HG02852 (cell line): ENCODE data around the gene PPP1R12C.

Experiments used
- ATAC-seq: cut with Tn5 transposase; IDR thresholded peaks from one replicate; pipeline ENCODE4 v1.9.1; 2021; ENCODE audit warnings: mild to moderate bottlenecking, moderate library complexity; ENCODE audit not compliant: unreplicated experiment

The PPP1R12C gene

GRCh38 chr19:55091126-55091910, 26.1 kb downstream of the PPP1R12C start:
- no peak for ATAC-seq

- ATAC-seq: no peak
Observed at GRCh38 chr19:55090564-55090963, 26.9 kb downstream of the PPP1R12C start.

DNA sequence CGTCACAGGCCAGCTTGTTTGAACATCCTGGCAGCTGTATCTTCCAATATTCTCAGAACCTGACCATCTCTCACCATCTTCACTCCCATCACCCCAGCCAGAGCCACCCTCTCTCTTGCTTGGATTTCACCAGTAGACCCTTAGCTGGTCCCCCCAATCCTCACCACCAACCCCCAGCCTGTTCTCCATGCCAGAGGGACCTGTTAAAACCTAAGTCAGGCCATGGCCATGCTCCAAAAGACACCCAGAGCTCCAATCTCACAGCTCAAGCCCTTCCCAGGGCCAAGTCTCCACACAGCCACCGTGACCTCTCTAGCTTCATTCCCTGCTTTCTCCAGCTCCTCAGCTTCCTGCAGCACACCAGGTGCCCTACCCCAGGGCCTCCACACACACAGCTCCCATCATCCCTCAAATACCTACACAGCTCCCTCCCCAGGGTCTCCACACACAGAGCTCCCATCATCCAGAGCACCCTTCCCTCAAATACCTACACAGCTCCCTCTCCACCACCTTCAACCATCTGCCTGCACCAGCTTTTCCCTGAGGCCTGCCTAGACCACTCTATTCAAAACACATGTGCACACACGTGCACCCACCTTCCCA, 28.0 kb downstream of the PPP1R12C start:
- ATAC-seq: no peak

- ATAC-seq: no peak
Observed at GRCh38 chr19:55088543-55089341, 28.7 kb downstream of the PPP1R12C start.

DNA sequence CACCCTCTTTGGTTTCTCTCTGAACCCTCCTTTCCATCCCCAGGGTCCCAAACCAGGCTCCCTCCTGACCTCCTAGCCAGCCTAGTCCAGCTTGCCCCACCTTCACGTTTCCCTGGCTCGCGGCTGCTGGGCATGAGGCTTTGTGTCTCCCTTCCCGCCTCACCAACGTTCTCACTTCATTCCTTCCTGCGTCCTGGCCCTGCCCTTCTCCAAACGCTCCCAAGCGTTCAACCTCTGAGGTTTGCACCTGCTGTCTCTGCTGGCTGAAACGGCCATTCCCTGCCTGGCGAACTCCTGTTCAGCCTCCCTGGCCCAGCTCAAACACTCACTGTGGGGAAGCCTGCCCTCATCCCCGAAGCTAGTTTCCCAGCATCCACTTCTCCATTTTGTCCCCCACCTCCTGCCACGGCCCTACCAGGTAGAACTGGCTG, 29.4 kb downstream of the PPP1R12C start:
- no peak for ATAC-seq

GRCh38 chr19:55087542-55087901, 29.9 kb downstream of the PPP1R12C start:
- no peak for ATAC-seq

DNA sequence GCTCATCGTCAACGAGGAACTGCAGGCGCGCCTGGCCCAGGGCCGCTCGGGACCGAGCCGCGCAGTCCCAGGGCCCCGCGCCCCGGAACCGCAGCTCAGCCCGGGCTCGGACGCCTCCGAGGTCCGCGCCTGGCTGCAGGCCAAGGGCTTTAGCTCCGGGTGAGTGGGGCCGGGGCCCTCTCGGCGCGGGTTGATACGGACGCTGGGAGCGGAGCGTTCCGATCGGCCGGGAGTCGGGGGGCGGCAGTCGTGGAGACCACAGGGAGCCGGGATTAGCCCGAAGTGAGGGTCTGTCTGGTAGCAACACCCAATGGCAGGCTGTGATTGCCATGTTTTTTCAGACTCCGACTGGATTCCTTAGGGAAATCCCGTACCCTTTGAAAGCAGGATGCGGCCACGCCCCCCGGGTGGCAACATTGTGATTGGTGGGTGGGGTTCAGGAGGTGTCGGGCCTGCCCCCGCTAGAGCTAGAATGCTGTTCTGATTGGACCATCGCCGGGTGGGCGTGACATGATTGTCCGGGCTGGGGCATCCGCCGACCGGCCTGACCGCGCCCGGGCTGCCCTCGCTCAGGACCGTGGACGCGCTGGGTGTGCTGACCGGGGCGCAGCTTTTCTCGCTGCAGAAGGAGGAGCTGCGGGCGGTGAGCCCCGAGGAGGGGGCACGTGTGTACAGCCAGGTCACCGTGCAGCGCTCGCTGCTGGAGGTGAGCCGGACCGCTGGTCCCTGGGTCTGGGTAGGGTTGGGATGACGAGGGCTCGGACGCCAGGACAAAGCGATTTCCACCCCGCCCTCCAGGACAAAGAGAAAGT, 30.5 kb downstream of the PPP1R12C start:
- ATAC-seq: no peak

DNA sequence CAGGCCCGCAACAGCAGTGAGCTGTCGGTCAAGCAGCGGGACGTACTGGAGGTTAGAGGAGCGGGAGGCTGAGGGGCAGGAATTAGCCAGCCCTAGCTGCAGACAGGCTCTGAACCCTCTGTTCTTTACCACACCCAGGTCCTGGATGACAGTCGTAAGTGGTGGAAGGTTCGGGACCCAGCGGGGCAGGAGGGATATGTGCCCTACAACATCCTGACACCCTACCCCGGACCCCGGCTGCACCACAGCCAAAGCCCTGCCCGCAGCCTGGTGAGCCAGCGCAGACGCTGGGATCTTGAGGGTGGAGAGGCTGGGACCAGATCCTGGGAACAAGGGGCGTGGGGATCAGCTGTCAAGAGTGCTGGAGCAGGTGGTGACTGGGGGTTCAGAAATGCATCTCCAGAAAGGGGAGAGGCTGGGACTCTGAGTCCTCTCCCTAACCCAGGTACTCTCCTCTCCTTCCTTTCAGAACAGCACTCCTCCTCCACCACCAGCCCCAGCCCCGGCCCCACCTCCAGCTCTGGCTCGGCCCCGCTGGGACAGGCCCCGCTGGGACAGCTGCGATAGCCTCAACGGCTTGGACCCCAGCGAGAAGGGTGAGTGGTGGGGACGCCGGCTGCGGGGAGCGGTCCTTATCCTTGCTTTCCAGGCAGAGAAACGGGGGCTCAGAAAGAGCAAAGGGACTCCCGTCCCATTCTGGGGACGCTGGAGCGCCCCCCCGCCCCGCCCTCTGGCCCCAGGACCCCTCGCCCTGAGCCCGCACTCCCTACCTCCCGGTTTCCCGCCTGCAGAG, 31.3 kb downstream of the PPP1R12C start:
- no peak for ATAC-seq

GRCh38 chr19:55084416-55084815, 33.0 kb downstream of the PPP1R12C start:
- ATAC-seq: no peak

DNA sequence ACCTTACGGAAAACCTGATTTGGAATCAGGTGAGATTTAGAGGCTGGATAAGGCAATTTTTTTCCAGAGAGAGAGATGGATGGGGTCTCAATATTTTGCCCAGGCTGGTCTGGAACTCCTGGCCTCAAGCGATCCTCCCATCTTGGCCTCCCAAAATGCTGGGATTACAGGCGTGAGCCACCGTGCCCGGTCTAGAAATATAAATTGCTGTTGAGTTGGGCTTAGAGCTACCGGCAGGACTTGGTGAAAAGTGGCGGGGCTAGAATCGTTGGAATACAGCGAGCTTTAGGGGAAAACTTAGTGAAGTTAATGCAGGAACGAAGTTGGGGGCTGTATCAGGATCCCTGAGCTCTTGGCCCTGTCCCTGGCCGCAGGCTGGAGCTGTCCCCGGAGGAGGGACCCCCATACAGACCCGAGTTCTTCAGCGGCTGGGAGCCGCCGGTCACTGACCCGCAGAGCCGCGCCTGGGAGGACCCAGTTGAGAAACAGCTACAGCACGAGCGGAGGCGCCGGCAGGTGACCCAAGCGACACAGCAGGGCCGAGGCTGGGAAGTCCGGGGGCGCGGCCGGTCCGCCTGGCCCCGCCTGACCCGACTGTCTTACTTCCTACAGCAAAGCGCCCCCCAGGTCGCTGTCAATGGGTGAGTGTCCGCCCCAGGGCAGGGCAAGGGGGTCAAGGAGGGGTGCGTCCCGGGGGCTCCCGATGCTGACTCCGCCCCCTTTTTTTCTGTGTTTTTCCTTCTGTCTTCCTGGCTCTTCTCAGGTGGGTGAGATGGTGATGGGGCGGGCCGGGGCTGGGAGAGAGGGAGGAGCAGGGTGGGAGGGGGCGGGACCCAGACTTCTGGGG, 34.2 kb downstream of the PPP1R12C start:
- ATAC-seq: no peak

- ATAC-seq: no peak
Observed at GRCh38 chr19:55082020-55082851, 35.2 kb downstream of the PPP1R12C start.

DNA sequence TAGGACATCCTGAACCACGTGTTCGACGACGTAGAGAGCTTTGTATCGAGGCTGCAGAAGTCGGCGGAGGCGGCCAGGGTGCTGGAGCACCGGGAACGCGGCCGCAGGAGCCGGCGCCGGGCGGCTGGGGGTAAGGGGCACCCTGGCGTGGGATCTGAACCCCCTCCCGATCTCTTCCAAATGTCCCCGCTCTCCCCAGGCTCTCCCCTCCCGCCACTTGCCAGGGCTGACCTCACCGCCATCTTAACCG, 35.7 kb downstream of the PPP1R12C start:
- no peak for ATAC-seq

DNA sequence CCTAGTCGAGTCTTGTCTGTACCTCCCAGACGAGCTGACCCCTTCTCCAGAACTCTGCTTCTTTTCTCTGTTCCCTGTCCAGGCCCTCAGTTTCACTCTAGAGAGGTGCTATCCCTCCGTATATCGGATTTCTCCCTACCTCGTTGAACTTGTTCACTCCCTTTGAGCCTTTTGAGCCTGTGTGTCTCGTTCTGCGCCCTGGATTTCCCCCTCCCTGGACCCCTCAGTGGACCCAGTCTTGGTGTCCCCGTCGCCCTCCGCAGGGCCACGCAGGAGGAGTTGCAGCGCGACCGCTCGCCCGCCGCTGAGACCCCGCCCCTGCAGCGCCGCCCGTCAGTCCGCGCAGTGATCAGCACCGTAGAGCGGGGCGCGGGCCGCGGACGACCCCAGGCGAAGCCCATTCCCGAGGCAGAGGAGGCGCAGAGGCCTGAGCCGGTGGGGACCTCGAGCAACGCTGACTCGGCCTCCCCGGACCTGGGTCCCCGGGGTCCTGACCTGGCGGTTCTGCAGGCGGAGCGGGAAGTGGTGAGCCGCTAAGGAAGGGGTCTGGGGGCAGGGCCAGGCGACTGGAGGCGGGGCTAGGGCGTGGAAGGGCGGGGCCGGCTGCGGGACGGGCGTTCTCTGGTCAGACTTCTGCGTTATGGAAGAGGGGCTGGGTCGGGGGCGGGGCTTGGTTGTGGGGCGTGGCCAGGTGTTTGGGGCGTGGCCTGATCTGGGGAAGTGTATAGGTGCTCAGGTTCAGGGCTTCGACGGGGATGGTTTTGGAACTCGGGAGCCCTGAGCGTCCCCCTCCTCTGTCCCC, 36.3 kb downstream of the PPP1R12C start:
- peak; percentile 66 for ATAC-seq

DNA sequence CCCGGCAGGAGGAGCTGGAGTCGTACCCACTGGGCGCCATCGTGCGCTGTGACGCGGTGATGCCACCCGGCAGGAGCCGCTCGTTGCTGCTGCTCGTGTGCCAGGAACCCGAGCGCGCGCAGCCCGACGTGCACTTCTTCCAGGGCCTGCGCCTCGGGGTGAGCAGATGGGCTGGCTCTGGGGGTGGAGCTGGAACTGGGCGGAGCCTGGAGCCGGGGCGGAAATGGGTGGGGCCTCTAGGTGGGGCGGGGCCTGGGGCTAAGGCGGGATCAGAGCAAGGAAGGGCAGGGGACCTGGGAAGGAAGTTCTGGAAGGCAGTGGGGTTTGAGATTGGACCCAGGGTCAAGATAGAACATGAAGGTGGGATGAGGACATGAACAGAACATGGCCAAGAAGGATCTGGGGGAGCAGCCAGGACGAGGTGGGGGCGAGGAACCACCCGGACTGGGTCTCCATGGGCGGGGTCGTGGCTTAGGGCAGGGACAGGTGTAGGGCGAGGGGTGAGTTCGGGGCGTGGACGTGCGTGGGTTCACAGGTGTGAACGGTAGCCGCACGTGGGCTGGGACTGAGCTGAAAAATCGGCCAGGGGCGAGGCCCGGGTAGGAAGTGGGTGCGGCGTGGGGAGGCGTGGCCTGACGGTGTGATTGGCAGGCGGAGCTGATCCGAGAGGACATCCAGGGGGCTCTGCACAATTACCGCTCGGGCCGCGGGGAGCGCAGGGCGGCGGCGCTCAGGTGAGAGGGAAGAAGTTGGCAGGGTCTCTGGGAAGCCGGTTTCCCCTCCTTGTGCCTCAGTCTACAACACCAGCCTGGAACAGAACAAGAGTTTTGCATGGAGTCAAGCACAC, 37.1 kb downstream of the PPP1R12C start:
- ATAC-seq: no peak

- no peak for ATAC-seq
Observed at GRCh38 chr19:55079400-55080038, 37.9 kb downstream of the PPP1R12C start.

GRCh38 chr19:55078996-55079395, 38.4 kb downstream of the PPP1R12C start:
- ATAC-seq: no peak

GRCh38 chr19:55077106-55077505, 40.3 kb downstream of the PPP1R12C start:
- no peak for ATAC-seq
